ENCODE data around the gene GRIK2.

GRCh38 chr6:101398716-101399615, 5.5 kb downstream of the GRIK2 start:
- TF ChIP-seq TAF1 (IDR thresholded peaks at IDR 0.05; ENCODE audit: borderline replicate concordance, low read depth, low read length) (no peak), POLR2A (IDR thresholded peaks at IDR 0.05; ENCODE audit: low read depth, low read length) (no peak)

All from GM12892 (cell line).